Measurements from ENCODE around the gene PRSS21. TPM values are rescaled to one million over a fixed set of nuclear protein-coding genes. Genes with fewer than 3 reads are reported as not detected.

Gene PRSS21
- total RNA-seq, 6 experiments from 2014 or later, result not detected

DNA sequence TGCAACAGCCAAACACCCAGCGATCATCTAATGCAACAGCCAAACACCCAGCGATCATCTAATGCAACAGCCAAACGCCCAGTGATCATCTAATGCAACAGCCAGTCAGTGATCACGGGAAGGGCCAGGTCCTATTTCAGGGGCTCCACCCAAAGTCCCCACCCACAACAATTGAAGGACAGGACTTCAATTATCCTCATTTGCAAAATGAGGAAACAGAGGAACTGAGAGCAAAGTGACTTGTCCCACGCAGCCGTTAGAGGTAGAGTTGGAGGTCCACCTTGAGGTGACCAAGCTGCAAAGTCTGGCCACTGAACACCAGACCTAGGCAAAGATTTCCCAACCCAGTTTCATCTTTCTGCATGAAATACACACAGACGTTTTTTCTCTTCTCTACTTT is 16.7 kb downstream of the PRSS21 start:
- WGBS (ENCODE audit: insufficient coverage, low coverage, low lambda C conversion rate, missing lambda C conversion rate), result 57% methylated on average over 6 of the region's 7 CpGs
- H3K36me3 ChIP-seq, result no peaks in the 10 kb centered on the region
- H3K27ac ChIP-seq, result no peak overlapping the region
- ATAC-seq, result no peak
- TF ChIP-seq POLR2A (IDR thresholded peaks at IDR 0.05), result no peak
- TF ChIP-seq, protein P1, sequence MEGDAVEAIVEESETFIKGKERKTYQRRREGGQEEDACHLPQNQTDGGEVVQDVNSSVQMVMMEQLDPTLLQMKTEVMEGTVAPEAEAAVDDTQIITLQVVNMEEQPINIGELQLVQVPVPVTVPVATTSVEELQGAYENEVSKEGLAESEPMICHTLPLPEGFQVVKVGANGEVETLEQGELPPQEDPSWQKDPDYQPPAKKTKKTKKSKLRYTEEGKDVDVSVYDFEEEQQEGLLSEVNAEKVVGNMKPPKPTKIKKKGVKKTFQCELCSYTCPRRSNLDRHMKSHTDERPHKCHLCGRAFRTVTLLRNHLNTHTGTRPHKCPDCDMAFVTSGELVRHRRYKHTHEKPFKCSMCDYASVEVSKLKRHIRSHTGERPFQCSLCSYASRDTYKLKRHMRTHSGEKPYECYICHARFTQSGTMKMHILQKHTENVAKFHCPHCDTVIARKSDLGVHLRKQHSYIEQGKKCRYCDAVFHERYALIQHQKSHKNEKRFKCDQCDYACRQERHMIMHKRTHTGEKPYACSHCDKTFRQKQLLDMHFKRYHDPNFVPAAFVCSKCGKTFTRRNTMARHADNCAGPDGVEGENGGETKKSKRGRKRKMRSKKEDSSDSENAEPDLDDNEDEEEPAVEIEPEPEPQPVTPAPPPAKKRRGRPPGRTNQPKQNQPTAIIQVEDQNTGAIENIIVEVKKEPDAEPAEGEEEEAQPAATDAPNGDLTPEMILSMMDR (IDR thresholded peaks at IDR 0.05), result no peak
- H3K4me1 ChIP-seq, result no peaks in the 10 kb centered on the region
- DNase-seq, result peak in 1 of 3 donors; percentile 3
- no peak overlapping the region for H3K4me3 ChIP-seq
- H3K9me3 ChIP-seq, result no peaks in the 10 kb centered on the region
- H3K27me3 ChIP-seq, result no peaks in the 10 kb centered on the region
- intact Hi-C loops (cut with DNase I), result no loop called here

DNA sequence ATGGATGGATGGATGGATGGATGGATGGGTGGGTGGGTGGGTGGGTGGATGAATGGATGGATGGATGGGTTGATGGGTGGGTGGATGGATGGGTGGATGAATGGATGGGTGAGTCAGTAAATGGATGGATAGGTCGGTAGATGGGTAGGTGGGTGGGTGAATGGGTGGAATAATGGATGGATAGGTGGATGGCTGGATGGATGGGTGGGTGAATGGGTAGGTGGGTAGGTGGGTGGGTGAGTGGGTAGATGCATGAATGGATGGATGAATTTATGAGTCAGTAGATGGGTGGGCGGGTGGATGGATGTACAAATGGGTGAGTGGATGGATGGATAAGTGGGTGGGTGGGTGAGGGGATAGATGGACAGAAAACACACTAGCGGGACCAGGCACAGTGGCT is 17.9 kb downstream of the PRSS21 start:
- H3K27me3 ChIP-seq, result no peaks in the 10 kb centered on the region
- H3K9me3 ChIP-seq, result no peaks in the 10 kb centered on the region
- no peak overlapping the region for H3K27ac ChIP-seq
- 47% methylated on average over 3 of the region's 3 CpGs for WGBS (ENCODE audit: insufficient coverage, low coverage, low lambda C conversion rate, missing lambda C conversion rate)
- intact Hi-C loops (cut with DNase I), result no loop called here
- H3K36me3 ChIP-seq, result no peaks in the 10 kb centered on the region
- DNase-seq (no peak), ATAC-seq (no peak)
- TF ChIP-seq, protein P1 (IDR thresholded peaks at IDR 0.05), result no peak
- TF ChIP-seq POLR2A (IDR thresholded peaks at IDR 0.05), result no peak
- no peak overlapping the region for H3K4me3 ChIP-seq
- H3K4me1 ChIP-seq, result no peaks in the 10 kb centered on the region

DNA sequence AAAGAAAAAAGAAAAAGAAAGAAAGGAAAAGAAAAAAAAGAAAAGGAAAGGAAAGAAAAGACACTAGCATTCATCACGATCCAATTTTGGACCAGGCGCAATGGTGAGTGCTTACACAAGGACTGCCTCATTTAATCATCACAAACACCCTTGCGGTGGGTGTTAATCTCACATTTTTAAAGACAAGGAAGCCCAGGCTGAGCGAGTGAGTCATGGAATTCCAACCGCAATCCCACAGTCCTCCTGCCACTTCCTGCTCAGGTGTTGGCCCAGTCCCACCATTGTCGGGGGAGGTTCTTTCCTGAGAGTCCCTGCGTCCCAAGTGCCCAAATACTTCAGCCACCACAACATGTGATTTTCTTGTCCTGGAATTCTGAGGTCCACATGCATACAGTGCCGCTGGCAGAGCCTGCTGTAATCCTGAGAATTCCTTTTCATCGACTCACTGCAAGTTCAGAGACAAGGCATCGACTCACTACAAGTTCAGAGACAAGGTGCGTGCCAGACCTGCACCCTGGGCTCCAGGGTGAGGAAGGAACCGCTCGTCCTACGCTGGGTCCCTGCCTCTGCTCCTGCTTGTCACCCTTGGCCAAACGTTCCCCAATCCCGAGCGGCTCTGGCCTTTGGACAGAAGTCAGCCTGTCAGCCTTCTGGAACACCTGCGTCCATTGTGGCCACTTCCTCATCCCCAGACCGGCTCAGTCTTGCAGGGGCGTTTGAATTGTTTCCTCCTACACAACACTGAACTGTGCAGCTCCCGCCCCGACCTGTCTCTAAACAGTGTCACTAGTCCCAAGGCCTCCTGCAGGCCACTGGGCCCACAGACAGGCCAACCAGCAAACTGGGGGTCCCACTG is 18.8 kb downstream of the PRSS21 start:
- Histone ChIP-seq H3K36me3 (no peaks in the 10 kb centered on the region), H3K4me1 (no peaks in the 10 kb centered on the region), H3K27ac (no peak overlapping the region), H3K4me3 (no peak overlapping the region), H3K27me3 (no peaks in the 10 kb centered on the region), H3K9me3 (no peaks in the 10 kb centered on the region)
- ATAC-seq, result peak in 1 of 4 donors; percentile 30
- DNase-seq, result peak in 1 of 3 donors; percentile 37
- WGBS (ENCODE audit: insufficient coverage, low coverage, low lambda C conversion rate, missing lambda C conversion rate), result 25% methylated on average over 11 of the region's 22 CpGs
- TF ChIP-seq, protein P1 (IDR thresholded peaks at IDR 0.05), result no peak
- TF ChIP-seq POLR2A (IDR thresholded peaks at IDR 0.05), result no peak
- intact Hi-C loops (cut with DNase I), result no loop called here

DNA sequence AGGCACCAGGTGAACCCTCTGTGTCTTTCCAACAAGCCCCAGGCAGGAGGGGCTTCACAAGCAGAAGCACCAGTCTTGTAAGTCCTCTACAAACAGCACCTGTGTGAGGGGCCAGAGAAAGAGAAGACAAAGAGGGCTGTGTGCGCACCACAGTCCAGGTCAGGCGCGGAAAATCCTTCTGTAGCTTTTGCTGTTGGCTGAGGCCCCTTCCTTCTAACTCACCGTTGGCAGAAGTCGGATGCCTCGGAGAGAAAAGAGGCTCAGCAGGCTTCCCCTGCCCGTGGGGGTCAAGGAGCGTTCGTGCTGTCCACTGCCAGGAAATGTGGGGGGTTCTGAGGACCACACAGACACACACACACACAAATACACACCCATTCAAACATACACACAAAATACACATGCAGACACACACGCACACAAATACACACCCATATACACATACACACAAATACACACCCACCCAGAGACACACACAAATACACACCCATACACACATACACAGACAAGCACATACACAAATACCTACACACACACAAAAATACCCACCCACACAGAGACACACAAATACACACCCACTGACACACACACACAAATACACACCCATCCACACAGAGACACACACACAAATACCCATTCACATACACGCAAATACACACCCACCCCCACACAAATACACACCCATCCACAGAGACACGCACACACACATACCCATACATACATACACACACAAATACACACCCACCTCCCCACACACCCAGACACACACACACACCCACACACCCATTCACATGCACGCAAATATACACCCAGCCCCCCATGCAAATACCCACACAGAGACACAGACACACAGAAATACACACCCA is 19.8 kb downstream of the PRSS21 start:
- 41% methylated on average over 4 of the region's 13 CpGs for WGBS (ENCODE audit: insufficient coverage, low coverage, low lambda C conversion rate, missing lambda C conversion rate)
- H3K9me3 ChIP-seq, result no peaks in the 10 kb centered on the region
- intact Hi-C loops (cut with DNase I), result no loop called here
- no peak overlapping the region for H3K27ac ChIP-seq
- DNase-seq (peak in 1 of 3 donors; percentile 14), ATAC-seq (no peak)
- no peak overlapping the region for H3K4me3 ChIP-seq
- H3K36me3 ChIP-seq, result no peaks in the 10 kb centered on the region
- H3K27me3 ChIP-seq, result no peaks in the 10 kb centered on the region
- no peaks in the 10 kb centered on the region for H3K4me1 ChIP-seq
- TF ChIP-seq, protein P1 (IDR thresholded peaks at IDR 0.05), result no peak
- TF ChIP-seq POLR2A (IDR thresholded peaks at IDR 0.05), result no peak
